GM23338 (cell line): Measurements from ENCODE around the gene USP24. TPM values are rescaled to one million over a fixed set of nuclear protein-coding genes. Genes with fewer than 3 reads are reported as not detected.

ENCODE experiments used
- ATAC-seq: fragments of 200-7000 bp; cut with Tn5 transposase; 3 replicates; pipeline ENCODE4 v1.9.1; 2020
- DNase-seq: peaks from one replicate; pipeline ENCODE4 v3.0.0-alpha.2; 2015; ENCODE audit warnings: low spot score
- H2AFZ ChIP-seq: fragments of 200-600 bp; sonication (generic); 2 replicates; pipeline ENCODE4 v1.8.0; 2016; ENCODE audit warnings: antibody characterized with exemption, mild to moderate bottlenecking, moderate library complexity
- H3F3A ChIP-seq: fragments of 200-600 bp; sonication (generic); replicated peaks from 2 replicates; pipeline ENCODE4 v1.8.0; 2017; ENCODE audit warnings: antibody characterized with exemption, mixed run types, low read depth
- H3K27ac ChIP-seq: fragments of 200-600 bp; sonication (generic); 2 replicates; pipeline ENCODE4 v1.6.1; 2016; ENCODE audit warnings: low read depth
- H3K27me3 ChIP-seq: fragments of 200-600 bp; sonication (generic); 2 replicates; pipeline ENCODE4 v1.8.0; 2016; ENCODE audit warnings: mild to moderate bottlenecking, mixed run types, moderate library complexity; ENCODE audit not compliant: insufficient read depth
- H3K36me3 ChIP-seq: fragments of 200-600 bp; sonication (generic); 2 replicates; pipeline ENCODE4 v1.8.0; 2016; ENCODE audit warnings: mild to moderate bottlenecking; ENCODE audit not compliant: insufficient read depth
- H3K4me1 ChIP-seq: fragments of 200-600 bp; sonication (generic); 2 replicates; pipeline ENCODE4 v1.8.0; 2016; ENCODE audit warnings: mild to moderate bottlenecking, moderate library complexity; ENCODE audit not compliant: insufficient read depth
- H3K4me2 ChIP-seq: fragments of 200-600 bp; sonication (generic); 2 replicates; pipeline ENCODE4 v1.7.1; 2017; ENCODE audit warnings: mixed run types
- H3K4me3 ChIP-seq: fragments of 200-600 bp; sonication (generic); 2 replicates; pipeline ENCODE4 v1.6.1; 2016; ENCODE audit warnings: mixed run types
- H3K79me2 ChIP-seq: fragments of 200-600 bp; sonication (generic); replicated peaks from 2 replicates; pipeline ENCODE4 v1.8.0; 2017; ENCODE audit warnings: mild to moderate bottlenecking; ENCODE audit not compliant: insufficient read depth
- H3K9me2 ChIP-seq: fragments of 200-600 bp; sonication (generic); 2 replicates; pipeline ENCODE4 v1.8.0; 2017; ENCODE audit not compliant: insufficient read depth
- H4K20me1 ChIP-seq: fragments of 200-600 bp; sonication (generic); replicated peaks from 2 replicates; pipeline ENCODE4 v1.8.0; 2017; ENCODE audit warnings: mild to moderate bottlenecking; ENCODE audit not compliant: insufficient read depth
- H3K27ac Mint-ChIP-seq: 2 replicates; pipeline ENCODE4 v1.8.0; 2020; ENCODE audit warnings: inconsistent platforms, mild to moderate bottlenecking, moderate library complexity, mixed read lengths
- H3K27me3 Mint-ChIP-seq: 3 replicates; pipeline ENCODE4 v1.8.0; 2022; ENCODE audit warnings: low read depth, mild to moderate bottlenecking, moderate library complexity, mixed read lengths, inconsistent platforms; ENCODE audit not compliant: insufficient read depth, poor library complexity
- H3K36me3 Mint-ChIP-seq: 3 replicates; pipeline ENCODE4 v1.8.0; 2021; ENCODE audit warnings: low read depth, mild to moderate bottlenecking, inconsistent platforms, moderate library complexity, mixed read lengths
- H3K4me1 Mint-ChIP-seq: 3 replicates; pipeline ENCODE4 v1.8.0; 2020; ENCODE audit warnings: mild to moderate bottlenecking, inconsistent platforms, mixed read lengths
- H3K4me3 Mint-ChIP-seq: 3 replicates; pipeline ENCODE4 v1.8.0; 2021; ENCODE audit warnings: moderate library complexity, mild to moderate bottlenecking, inconsistent platforms, mixed read lengths
- H3K9me3 Mint-ChIP-seq: 3 replicates; pipeline ENCODE4 v1.8.0; 2020; ENCODE audit warnings: moderate library complexity, mild to moderate bottlenecking, inconsistent platforms, mixed read lengths
- CREB1 ChIP-seq: fragments of 250-450 bp; sonication (Bioruptor Pico); IDR thresholded peaks from 2 replicates; pipeline ENCODE4 v1.5.0; 2020; ENCODE audit warnings: low read depth, mild to moderate bottlenecking, moderate library complexity
- CTCF ChIP-seq, 2 experiments: fragments of 200-600 bp in 1 of 2; sonication (generic) in 1 of 2; conservative IDR thresholded peaks; 2 replicates each; pipeline versions ENCODE4 v1.5.1 to v1.6.1; 2016 to 2017; ENCODE audit warnings: antibody characterized with exemption in 2 of 2, low read depth in 2 of 2, mild to moderate bottlenecking in 2 of 2, moderate library complexity in 1 of 2
- ETS1 ChIP-seq: IDR thresholded peaks from 2 replicates; pipeline ENCODE4 v1.6.1; 2016; ENCODE audit warnings: antibody characterized with exemption
- EZH2 ChIP-seq: fragments of 200-600 bp; sonication (generic); IDR thresholded peaks from one replicate; pipeline ENCODE4 v1.8.0; 2017; ENCODE audit warnings: antibody characterized with exemption, mild to moderate bottlenecking, low read depth; ENCODE audit not compliant: unreplicated experiment
- EZH2phosphoT487 ChIP-seq: fragments of 200-600 bp; sonication (generic); IDR thresholded peaks from one replicate; pipeline ENCODE4 v1.8.1; 2018; ENCODE audit warnings: antibody characterized with exemption; ENCODE audit not compliant: unreplicated experiment
- JUNB ChIP-seq: IDR thresholded peaks from one replicate; pipeline ENCODE4 v1.6.1; 2016; ENCODE audit warnings: antibody characterized with exemption; ENCODE audit not compliant: unreplicated experiment
- NANOG ChIP-seq: IDR thresholded peaks from 2 replicates; pipeline ENCODE4 v1.6.1; 2016; ENCODE audit warnings: antibody characterized with exemption, borderline replicate concordance
- POLR2AphosphoS5 ChIP-seq: IDR thresholded peaks from 2 replicates; pipeline ENCODE4 v1.6.1; 2016; ENCODE audit warnings: antibody characterized with exemption, low read depth
- REST ChIP-seq: IDR thresholded peaks from one replicate; pipeline ENCODE4 v1.6.1; 2018; ENCODE audit warnings: antibody characterized with exemption; ENCODE audit not compliant: unreplicated experiment
- STAT1 ChIP-seq: IDR thresholded peaks from one replicate; pipeline ENCODE4 v1.6.1; 2016; ENCODE audit warnings: antibody characterized with exemption; ENCODE audit not compliant: unreplicated experiment
- ZNF114 ChIP-seq: fragments of 250-450 bp; sonication (Bioruptor Pico); IDR thresholded peaks from 2 replicates; pipeline ENCODE4 v1.5.0; 2020; ENCODE audit warnings: mild to moderate bottlenecking, moderate library complexity
- ZNF331 ChIP-seq: fragments of 250-450 bp; sonication (Bioruptor Pico); IDR thresholded peaks from 2 replicates; pipeline ENCODE4 v1.5.0; 2020; ENCODE audit warnings: low read depth, mild to moderate bottlenecking, moderate library complexity
- ZNF462 ChIP-seq: fragments of 250-450 bp; sonication (Bioruptor Pico); IDR thresholded peaks from 2 replicates; pipeline ENCODE4 v1.5.0; 2020; ENCODE audit warnings: mild to moderate bottlenecking, moderate library complexity
- polyA plus RNA-seq: library from polyadenylated mRNA; unstranded; fragments of >200 nt; fragmentation: Nextera tagmentation; extraction: Ambion mirVana; gene quantifications from 2 replicates; pipeline ENCODE4 v1.2.1, GENCODE V29; 2016
- total RNA-seq: library from RNA; depleted of rRNA; stranded (reverse); fragments of >200 nt; shearing (Covaris generic); gene quantifications from 2 replicates; pipeline ENCODE4 v1.2.3, GENCODE V29; 2014

USP24 gene
- total and polyA plus RNA-seq, 2 experiments from 2014 or later: 12.1 to 32.6 TPM

GRCh38 chr1:55057956-55058298 lies 157.2 kb downstream of the USP24 start:
- Histone ChIP-seq H3K4me3 (no peak overlapping the region), H3K79me2 (peaks cover 3% of the 10 kb centered on the region; the same call in 1 of the 2 replicates), H3K36me3 (peaks cover 67% of the 10 kb centered on the region), H3K4me1 (no peaks in the 10 kb centered on the region), H3K9me2 (no peaks in the 10 kb centered on the region), H3K4me2 (no peak overlapping the region), H3K27me3 (no peaks in the 10 kb centered on the region), H3F3A (peaks cover 31% of the 10 kb centered on the region), H3K27ac (no peak overlapping the region), H2AFZ (no peak overlapping the region), H4K20me1 (peaks cover 10% of the 10 kb centered on the region)
- no peak for ATAC-seq
- Mint-ChIP-seq H3K27ac (no peak overlapping the region), H3K27me3 (peaks cover 11% of the 10 kb centered on the region), H3K4me1 (no peaks in the 10 kb centered on the region), H3K36me3 (peaks cover 39% of the 10 kb centered on the region), H3K9me3 (no peaks in the 10 kb centered on the region), H3K4me3 (no peak overlapping the region)
- DNase-seq: no peak
- no peak for TF ChIP-seq CREB1 (CRISPR knock-in tag)
- no peak for TF ChIP-seq ETS1
- no peak for TF ChIP-seq POLR2AphosphoS5
- TF ChIP-seq REST: no peak
- no peak for TF ChIP-seq CTCF (conservative IDR thresholded peaks at IDR 0.05; ENCODE audit: low read depth in 2 of 2)
- TF ChIP-seq STAT1: no peak
- no peak for TF ChIP-seq ZNF331 (CRISPR knock-in tag)
- no peak for TF ChIP-seq NANOG
- TF ChIP-seq JUNB: no peak
- no peak for TF ChIP-seq ZNF114
- no peak for TF ChIP-seq EZH2
- no peak for TF ChIP-seq ZNF462 (CRISPR knock-in tag)
- TF ChIP-seq EZH2phosphoT487: no peak
